ENCODE measurements around the gene CD59. TPM values are rescaled to one million over a fixed set of nuclear protein-coding genes. Genes with fewer than 3 reads are reported as not detected.

CD59 gene
- total RNA-seq, 4 donors from 2014 or later: 252 to 647 (median 432) TPM

- 3 to 4% methylated on average over 14 to 16 of the region's 22 CpGs for WGBS, 2 donors (ENCODE audit: low coverage in 1 of 2)
- Histone ChIP-seq H3K4me1 (peaks cover 0 to 64% (median 19%) of the 10 kb centered on the region in 3 donors), H3K27ac (peak overlapping the region; percentile 64 to 92 (median 90)), H3K27me3 (no peaks in the 10 kb centered on the region), H3K9me3 (no peaks in the 10 kb centered on the region), H3K4me3 (peak overlapping the region; percentile 49 to 93), H3K36me3 (peaks cover 0 to 18% of the 10 kb centered on the region in 2 donors)
- no peak for ATAC-seq
- TF ChIP-seq EP300 (IDR thresholded peaks at IDR 0.05): no peak
Observed at GRCh38 chr11:33773404-33773986, 37.3 kb upstream of the CD59 start.

GRCh38 chr11:33772870-33773269 lies 36.6 kb upstream of the CD59 start:
- H3K4me3 ChIP-seq: peak overlapping the region in 1 of 2 donors; percentile 93
- TF ChIP-seq POLR2A (IDR thresholded peaks at IDR 0.05) (no peak), EP300 (IDR thresholded peaks at IDR 0.05) (no peak), POLR2AphosphoS5 (IDR thresholded peaks at IDR 0.05) (no peak), CTCF (IDR thresholded peaks at IDR 0.05) (no peak)
- H3K27ac ChIP-seq: peak overlapping the region in 1 of 4 donors; percentile 90

GRCh38 chr11:33772300-33772699 lies 36.1 kb upstream of the CD59 start:
- 52 to 69% methylated on average over 4 of the region's 4 CpGs for WGBS, 2 donors (ENCODE audit: low coverage in 1 of 2)
- H3K36me3 ChIP-seq: peaks cover 0 to 30% of the 10 kb centered on the region in 2 donors
- no peak for ATAC-seq
- no peak overlapping the region for H3K27ac ChIP-seq
- no peaks in the 10 kb centered on the region for H3K9me3 ChIP-seq
- H3K27me3 ChIP-seq: no peaks in the 10 kb centered on the region
- peaks cover 0 to 59% (median 19%) of the 10 kb centered on the region in 3 donors for H3K4me1 ChIP-seq
- H3K4me3 ChIP-seq: no peak overlapping the region
- TF ChIP-seq CTCF (IDR thresholded peaks at IDR 0.05) (no peak), EP300 (IDR thresholded peaks at IDR 0.05) (no peak), POLR2AphosphoS5 (IDR thresholded peaks at IDR 0.05) (no peak), POLR2A (IDR thresholded peaks at IDR 0.05) (no peak)

More at GRCh38 chr11:33772870-33773269, 36.6 kb upstream of the CD59 start:
- Histone ChIP-seq H3K4me1 (peaks cover 0 to 59% (median 19%) of the 10 kb centered on the region in 3 donors), H3K27me3 (no peaks in the 10 kb centered on the region), H3K9me3 (no peaks in the 10 kb centered on the region), H3K36me3 (peaks cover 0 to 24% of the 10 kb centered on the region in 2 donors)
- 20% methylated on average over 1 of the region's 1 CpG; no CpG with 5 or more reads in 1 of the 2 donors for WGBS, 2 donors (ENCODE audit: low coverage in 1 of 2)
- ATAC-seq: no peak

- TF ChIP-seq EP300 (IDR thresholded peaks at IDR 0.05) (no peak), POLR2A (IDR thresholded peaks at IDR 0.05) (no peak), POLR2AphosphoS5 (IDR thresholded peaks at IDR 0.05) (no peak), CTCF (IDR thresholded peaks at IDR 0.05) (no peak)
- Histone ChIP-seq H3K27me3 (no peaks in the 10 kb centered on the region), H3K27ac (no peak overlapping the region), H3K4me1 (peaks cover 0 to 42% (median 11%) of the 10 kb centered on the region in 3 donors), H3K4me3 (no peak overlapping the region), H3K9me3 (no peaks in the 10 kb centered on the region), H3K36me3 (peaks cover 3 to 51% of the 10 kb centered on the region in 2 donors)
- WGBS, 2 donors (ENCODE audit: low coverage in 1 of 2): 41 to 61% methylated on average over 2 of the region's 2 CpGs
- no peak for ATAC-seq
Observed at GRCh38 chr11:33770236-33770635, 34.0 kb upstream of the CD59 start.

- Histone ChIP-seq H3K36me3 (peaks cover 3 to 58% of the 10 kb centered on the region in 2 donors), H3K9me3 (no peaks in the 10 kb centered on the region), H3K27me3 (no peaks in the 10 kb centered on the region), H3K27ac (no peak overlapping the region), H3K4me3 (no peak overlapping the region), H3K4me1 (peaks cover 0 to 37% (median 9%) of the 10 kb centered on the region in 3 donors)
- 65 to 75% methylated on average over 4 of the region's 4 CpGs for WGBS, 2 donors (ENCODE audit: low coverage in 1 of 2)
- no peak for ATAC-seq
- no peak for TF ChIP-seq EP300 (IDR thresholded peaks at IDR 0.05)
- TF ChIP-seq POLR2AphosphoS5 (IDR thresholded peaks at IDR 0.05): no peak
- no peak for TF ChIP-seq POLR2A (IDR thresholded peaks at IDR 0.05)
- no peak for TF ChIP-seq CTCF (IDR thresholded peaks at IDR 0.05)
Observed at GRCh38 chr11:33769542-33769941, 33.3 kb upstream of the CD59 start.
